Measurements from ENCODE around the gene HIGD1C. TPM values are rescaled to one million over a fixed set of nuclear protein-coding genes. Genes with fewer than 3 reads are reported as not detected.

HIGD1C gene
- total and polyA plus RNA-seq, 4 donors: not detected

DNA sequence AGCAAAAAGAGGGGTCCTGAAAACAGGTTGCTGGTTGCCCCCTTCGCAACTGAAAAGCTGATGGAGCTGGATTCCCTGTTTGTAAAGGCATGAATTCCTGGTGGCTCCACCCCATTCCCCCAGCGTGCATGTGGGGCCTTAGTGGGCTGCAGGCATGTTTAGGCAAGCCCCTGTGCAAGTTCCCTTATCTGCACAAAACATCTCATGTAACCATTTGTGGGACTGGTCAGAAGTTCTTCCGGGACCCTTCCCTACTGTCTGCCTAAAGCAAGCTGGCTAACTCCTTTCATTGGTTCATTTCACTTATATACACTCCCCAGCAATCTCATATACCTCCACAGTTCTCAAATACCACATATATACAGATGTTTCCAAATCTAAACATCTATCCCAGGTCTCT is 24.0 kb upstream of the HIGD1C start:
- 31% methylated on average over 3 of the region's 3 CpGs for WGBS
- no peak for DNase-seq (ENCODE audit: low spot score)
- Histone ChIP-seq H3K9me3 (ENCODE audit: control insufficient read depth in 4 of 4, low read length in 3 of 4) (no peaks in the 10 kb centered on the region), H3K4me3 (ENCODE audit: low read depth in 1 of 3, low read length in 3 of 3) (peak overlapping the region; percentile 63 to 100 (median 90)), H3K27me3 (ENCODE audit: control insufficient read depth in 4 of 4, insufficient read depth in 4 of 4, low read length in 3 of 4) (no peaks in the 10 kb centered on the region), H3K4me1 (ENCODE audit: control insufficient read depth in 4 of 4, insufficient read depth in 4 of 4, low read length in 3 of 4) (peaks cover 8 to 67% (median 52%) of the 10 kb centered on the region in 4 donors), H3K36me3 (ENCODE audit: control insufficient read depth in 4 of 4, insufficient read depth in 3 of 4, low read depth in 1 of 4, low read length in 3 of 4) (peaks cover 0 to 4% (median 1%) of the 10 kb centered on the region in 4 donors), H3K27ac (ENCODE audit: low read depth in 1 of 2, low read length in 2 of 2) (peak overlapping the region; percentile 10 to 17), H3K9ac (ENCODE audit: low read depth in 1 of 2, low read length in 2 of 2) (peak overlapping the region; percentile 42 to 57)
- TF ChIP-seq EGR1 (IDR thresholded peaks at IDR 0.05; ENCODE audit: low read depth in 2 of 2) (no peak), SP1 (IDR thresholded peaks at IDR 0.05) (no peak), YY1 (IDR thresholded peaks at IDR 0.05) (no peak), GABPA (IDR thresholded peaks at IDR 0.05 in 1 of 2, conservative IDR thresholded peaks at IDR 0.05 in 1 of 2) (no peak), ATF3 (IDR thresholded peaks at IDR 0.05) (no peak), HNF4G (IDR thresholded peaks at IDR 0.05) (no peak), JUND (IDR thresholded peaks at IDR 0.05) (no peak), FOXA1 (IDR thresholded peaks at IDR 0.05) (no peak), MAX (IDR thresholded peaks at IDR 0.05) (no peak), RAD21 (IDR thresholded peaks at IDR 0.05) (no peak), RXRA (IDR thresholded peaks at IDR 0.05) (no peak), FOXA2 (IDR thresholded peaks at IDR 0.05) (no peak), TAF1 (conservative IDR thresholded peaks at IDR 0.05) (no peak), HNF4A (conservative IDR thresholded peaks at IDR 0.05) (no peak), NR2F2 (IDR thresholded peaks at IDR 0.05) (no peak)
- TF ChIP-seq, protein P1, sequence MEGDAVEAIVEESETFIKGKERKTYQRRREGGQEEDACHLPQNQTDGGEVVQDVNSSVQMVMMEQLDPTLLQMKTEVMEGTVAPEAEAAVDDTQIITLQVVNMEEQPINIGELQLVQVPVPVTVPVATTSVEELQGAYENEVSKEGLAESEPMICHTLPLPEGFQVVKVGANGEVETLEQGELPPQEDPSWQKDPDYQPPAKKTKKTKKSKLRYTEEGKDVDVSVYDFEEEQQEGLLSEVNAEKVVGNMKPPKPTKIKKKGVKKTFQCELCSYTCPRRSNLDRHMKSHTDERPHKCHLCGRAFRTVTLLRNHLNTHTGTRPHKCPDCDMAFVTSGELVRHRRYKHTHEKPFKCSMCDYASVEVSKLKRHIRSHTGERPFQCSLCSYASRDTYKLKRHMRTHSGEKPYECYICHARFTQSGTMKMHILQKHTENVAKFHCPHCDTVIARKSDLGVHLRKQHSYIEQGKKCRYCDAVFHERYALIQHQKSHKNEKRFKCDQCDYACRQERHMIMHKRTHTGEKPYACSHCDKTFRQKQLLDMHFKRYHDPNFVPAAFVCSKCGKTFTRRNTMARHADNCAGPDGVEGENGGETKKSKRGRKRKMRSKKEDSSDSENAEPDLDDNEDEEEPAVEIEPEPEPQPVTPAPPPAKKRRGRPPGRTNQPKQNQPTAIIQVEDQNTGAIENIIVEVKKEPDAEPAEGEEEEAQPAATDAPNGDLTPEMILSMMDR (IDR thresholded peaks at IDR 0.05; ENCODE audit: low read depth, low read length, missing input control): no peak
- TF ChIP-seq, protein P2, sequence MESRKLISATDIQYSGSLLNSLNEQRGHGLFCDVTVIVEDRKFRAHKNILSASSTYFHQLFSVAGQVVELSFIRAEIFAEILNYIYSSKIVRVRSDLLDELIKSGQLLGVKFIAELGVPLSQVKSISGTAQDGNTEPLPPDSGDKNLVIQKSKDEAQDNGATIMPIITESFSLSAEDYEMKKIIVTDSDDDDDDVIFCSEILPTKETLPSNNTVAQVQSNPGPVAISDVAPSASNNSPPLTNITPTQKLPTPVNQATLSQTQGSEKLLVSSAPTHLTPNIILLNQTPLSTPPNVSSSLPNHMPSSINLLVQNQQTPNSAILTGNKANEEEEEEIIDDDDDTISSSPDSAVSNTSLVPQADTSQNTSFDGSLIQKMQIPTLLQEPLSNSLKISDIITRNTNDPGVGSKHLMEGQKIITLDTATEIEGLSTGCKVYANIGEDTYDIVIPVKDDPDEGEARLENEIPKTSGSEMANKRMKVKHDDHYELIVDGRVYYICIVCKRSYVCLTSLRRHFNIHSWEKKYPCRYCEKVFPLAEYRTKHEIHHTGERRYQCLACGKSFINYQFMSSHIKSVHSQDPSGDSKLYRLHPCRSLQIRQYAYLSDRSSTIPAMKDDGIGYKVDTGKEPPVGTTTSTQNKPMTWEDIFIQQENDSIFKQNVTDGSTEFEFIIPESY (IDR thresholded peaks at IDR 0.05): no peak
- TF ChIP-seq, protein P3, sequence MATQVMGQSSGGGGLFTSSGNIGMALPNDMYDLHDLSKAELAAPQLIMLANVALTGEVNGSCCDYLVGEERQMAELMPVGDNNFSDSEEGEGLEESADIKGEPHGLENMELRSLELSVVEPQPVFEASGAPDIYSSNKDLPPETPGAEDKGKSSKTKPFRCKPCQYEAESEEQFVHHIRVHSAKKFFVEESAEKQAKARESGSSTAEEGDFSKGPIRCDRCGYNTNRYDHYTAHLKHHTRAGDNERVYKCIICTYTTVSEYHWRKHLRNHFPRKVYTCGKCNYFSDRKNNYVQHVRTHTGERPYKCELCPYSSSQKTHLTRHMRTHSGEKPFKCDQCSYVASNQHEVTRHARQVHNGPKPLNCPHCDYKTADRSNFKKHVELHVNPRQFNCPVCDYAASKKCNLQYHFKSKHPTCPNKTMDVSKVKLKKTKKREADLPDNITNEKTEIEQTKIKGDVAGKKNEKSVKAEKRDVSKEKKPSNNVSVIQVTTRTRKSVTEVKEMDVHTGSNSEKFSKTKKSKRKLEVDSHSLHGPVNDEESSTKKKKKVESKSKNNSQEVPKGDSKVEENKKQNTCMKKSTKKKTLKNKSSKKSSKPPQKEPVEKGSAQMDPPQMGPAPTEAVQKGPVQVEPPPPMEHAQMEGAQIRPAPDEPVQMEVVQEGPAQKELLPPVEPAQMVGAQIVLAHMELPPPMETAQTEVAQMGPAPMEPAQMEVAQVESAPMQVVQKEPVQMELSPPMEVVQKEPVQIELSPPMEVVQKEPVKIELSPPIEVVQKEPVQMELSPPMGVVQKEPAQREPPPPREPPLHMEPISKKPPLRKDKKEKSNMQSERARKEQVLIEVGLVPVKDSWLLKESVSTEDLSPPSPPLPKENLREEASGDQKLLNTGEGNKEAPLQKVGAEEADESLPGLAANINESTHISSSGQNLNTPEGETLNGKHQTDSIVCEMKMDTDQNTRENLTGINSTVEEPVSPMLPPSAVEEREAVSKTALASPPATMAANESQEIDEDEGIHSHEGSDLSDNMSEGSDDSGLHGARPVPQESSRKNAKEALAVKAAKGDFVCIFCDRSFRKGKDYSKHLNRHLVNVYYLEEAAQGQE (IDR thresholded peaks at IDR 0.05): no peak
